ENCODE data around the gene PRKAR1B. TPM values are rescaled to one million over a fixed set of nuclear protein-coding genes. Genes with fewer than 3 reads are reported as not detected.

The PRKAR1B gene
- total and polyA plus RNA-seq, 10 of the 15 experiments (the other 5 are each of a cell fraction or from before 2014, with no cell fraction given), result 1.4 to 45.6 (median 19.3) TPM

- TF ChIP-seq PRDM15 (CRISPR knock-in tag; IDR thresholded peaks at IDR 0.05) (no peak), SREBF2 (IDR thresholded peaks at IDR 0.05; ENCODE audit: low read length) (no peak), RAD51 (IDR thresholded peaks at IDR 0.05) (no peak)
Measured at GRCh38 chr7:773622-773915, 46.5 kb upstream of the PRKAR1B start (continued).

- H3K27ac ChIP-seq (ENCODE audit: control insufficient read depth, insufficient read depth), result no peak overlapping the region
- intact Hi-C loops (cut with micrococcal nuclease; ENCODE audit: unreplicated experiment) (loop anchor here (5.0 kb wide), 1 partner anchor 451 kb away; no protein-coding TSS in a partner anchor), in situ Hi-C loops (cut with MboI) (no loop called here)
- ChIA-PET SMC1A (ENCODE audit: uncharacterized antibody, unreplicated experiment) (no interaction called here), CTCF (interaction anchor here (1.4 kb wide), 1 partner anchor 452 kb away, joined by 6 read pairs; no protein-coding TSS in a partner anchor), POLR2A (no interaction called here), RAD21 (ENCODE audit: unreplicated experiment) (interaction anchor here (1.0 kb wide), 1 partner anchor 169 kb away, joined by 3 read pairs; no protein-coding TSS in a partner anchor)
- H4K20me1 ChIP-seq (ENCODE audit: control insufficient read depth, insufficient read depth), result no peaks in the 10 kb centered on the region
- no peaks in the 10 kb centered on the region for H3K27me3 ChIP-seq (replicated peaks in 1 of 2; ENCODE audit: control insufficient read depth in 2 of 2, insufficient read depth in 2 of 2, low read length in 1 of 2)
- DNase-seq (ENCODE audit: low read depth, low spot score) (no peak), ATAC-seq (no peak), FAIRE-seq (no peak)
- 94% methylated on average over 30 of the region's 32 CpGs for WGBS (ENCODE audit: insufficient coverage, insufficient replicate concordance, low lambda C conversion rate, missing lambda C conversion rate)
- H3K4me3 ChIP-seq, result no peak overlapping the region
- H3K9me3 ChIP-seq (replicated peaks; ENCODE audit: control insufficient read depth, insufficient read depth, low read length), result no peaks in the 10 kb centered on the region
- no peak overlapping the region for H3K4me2 ChIP-seq (ENCODE audit: control insufficient read depth, insufficient read depth)
- H3K36me3 ChIP-seq (ENCODE audit: control insufficient read depth in 2 of 2, insufficient read depth in 2 of 2, low read length in 1 of 2), result peaks cover 0 to 2% of the 10 kb centered on the region in 2 experiments; a peak in 3 of 4 replicates
- H3K4me1 ChIP-seq (ENCODE audit: control insufficient read depth, insufficient read depth, low read length), result no peaks in the 10 kb centered on the region
- no TSS peak for BruUV-seq (replicated peaks)
- TF ChIP-seq CBX5 (IDR thresholded peaks at IDR 0.05; ENCODE audit: low read depth), result no peak
- H3K79me2 ChIP-seq (ENCODE audit: control insufficient read depth, insufficient read depth, low read length), result no peaks in the 10 kb centered on the region
- H3K9ac ChIP-seq (ENCODE audit: control insufficient read depth, insufficient read depth, low read length), result no peak overlapping the region
- H2AFZ ChIP-seq (ENCODE audit: control insufficient read depth, low read depth, low read length), result no peak overlapping the region
Measured at GRCh38 chr7:772861-773621, 46.0 kb upstream of the PRKAR1B start.

All from GM12878 (cell line).